ENCODE results near the gene FNTB. TPM values are rescaled to one million over a fixed set of nuclear protein-coding genes. Genes with fewer than 3 reads are reported as not detected.
A peak's percentile ranks its signal among the peaks of the same experiment; 100 is the strongest.

FNTB gene
- total and polyA plus RNA-seq, 9 of the 15 experiments (the other 6 are each of a cell fraction or from before 2014, with no cell fraction given): 6.9 to 23.2 (median 12.2) TPM

GRCh38 chr14:65102441-65103149, 115.9 kb downstream of the FNTB start, which contains the start of gene MAX (continued):
- TF ChIP-seq, protein P1, sequence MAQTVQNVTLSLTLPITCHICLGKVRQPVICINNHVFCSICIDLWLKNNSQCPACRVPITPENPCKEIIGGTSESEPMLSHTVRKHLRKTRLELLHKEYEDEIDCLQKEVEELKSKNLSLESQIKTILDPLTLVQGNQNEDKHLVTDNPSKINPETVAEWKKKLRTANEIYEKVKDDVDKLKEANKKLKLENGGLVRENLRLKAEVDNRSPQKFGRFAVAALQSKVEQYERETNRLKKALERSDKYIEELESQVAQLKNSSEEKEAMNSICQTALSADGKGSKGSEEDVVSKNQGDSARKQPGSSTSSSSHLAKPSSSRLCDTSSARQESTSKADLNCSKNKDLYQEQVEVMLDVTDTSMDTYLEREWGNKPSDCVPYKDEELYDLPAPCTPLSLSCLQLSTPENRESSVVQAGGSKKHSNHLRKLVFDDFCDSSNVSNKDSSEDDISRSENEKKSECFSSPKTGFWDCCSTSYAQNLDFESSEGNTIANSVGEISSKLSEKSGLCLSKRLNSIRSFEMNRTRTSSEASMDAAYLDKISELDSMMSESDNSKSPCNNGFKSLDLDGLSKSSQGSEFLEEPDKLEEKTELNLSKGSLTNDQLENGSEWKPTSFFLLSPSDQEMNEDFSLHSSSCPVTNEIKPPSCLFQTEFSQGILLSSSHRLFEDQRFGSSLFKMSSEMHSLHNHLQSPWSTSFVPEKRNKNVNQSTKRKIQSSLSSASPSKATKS (CRISPR knock-in tag; IDR thresholded peaks at IDR 0.05): no peak
- no peak for TF ChIP-seq ZNF778 (CRISPR knock-in tag; IDR thresholded peaks at IDR 0.05)
- TF ChIP-seq CBFA2T2 (conservative IDR thresholded peaks at IDR 0.05): peak; percentile 79
- TF ChIP-seq ZNF57 (CRISPR knock-in tag; IDR thresholded peaks at IDR 0.05): no peak
- no peak for TF ChIP-seq PKNOX1 (IDR thresholded peaks at IDR 0.05)
- peak; percentile 81 for TF ChIP-seq CREM (IDR thresholded peaks at IDR 0.05; ENCODE audit: low read depth)
- TF ChIP-seq STAG1 (CRISPR knock-in tag; IDR thresholded peaks at IDR 0.05; ENCODE audit: borderline replicate concordance): no peak
- TF ChIP-seq ZNF165 (CRISPR knock-in tag; IDR thresholded peaks at IDR 0.05; ENCODE audit: borderline replicate concordance): no peak
- TF ChIP-seq NFATC3 (IDR thresholded peaks at IDR 0.05): no peak
- no peak for TF ChIP-seq MTA1 (IDR thresholded peaks at IDR 0.05; ENCODE audit: borderline replicate concordance)
- TF ChIP-seq SNAPC5 (CRISPR knock-in tag; IDR thresholded peaks at IDR 0.05): no peak
- no peak for TF ChIP-seq THRAP3 (IDR thresholded peaks at IDR 0.05; ENCODE audit: borderline replicate concordance)
- TF ChIP-seq KDM2B (CRISPR knock-in tag; IDR thresholded peaks at IDR 0.05): no peak
- TF ChIP-seq, protein P2, sequence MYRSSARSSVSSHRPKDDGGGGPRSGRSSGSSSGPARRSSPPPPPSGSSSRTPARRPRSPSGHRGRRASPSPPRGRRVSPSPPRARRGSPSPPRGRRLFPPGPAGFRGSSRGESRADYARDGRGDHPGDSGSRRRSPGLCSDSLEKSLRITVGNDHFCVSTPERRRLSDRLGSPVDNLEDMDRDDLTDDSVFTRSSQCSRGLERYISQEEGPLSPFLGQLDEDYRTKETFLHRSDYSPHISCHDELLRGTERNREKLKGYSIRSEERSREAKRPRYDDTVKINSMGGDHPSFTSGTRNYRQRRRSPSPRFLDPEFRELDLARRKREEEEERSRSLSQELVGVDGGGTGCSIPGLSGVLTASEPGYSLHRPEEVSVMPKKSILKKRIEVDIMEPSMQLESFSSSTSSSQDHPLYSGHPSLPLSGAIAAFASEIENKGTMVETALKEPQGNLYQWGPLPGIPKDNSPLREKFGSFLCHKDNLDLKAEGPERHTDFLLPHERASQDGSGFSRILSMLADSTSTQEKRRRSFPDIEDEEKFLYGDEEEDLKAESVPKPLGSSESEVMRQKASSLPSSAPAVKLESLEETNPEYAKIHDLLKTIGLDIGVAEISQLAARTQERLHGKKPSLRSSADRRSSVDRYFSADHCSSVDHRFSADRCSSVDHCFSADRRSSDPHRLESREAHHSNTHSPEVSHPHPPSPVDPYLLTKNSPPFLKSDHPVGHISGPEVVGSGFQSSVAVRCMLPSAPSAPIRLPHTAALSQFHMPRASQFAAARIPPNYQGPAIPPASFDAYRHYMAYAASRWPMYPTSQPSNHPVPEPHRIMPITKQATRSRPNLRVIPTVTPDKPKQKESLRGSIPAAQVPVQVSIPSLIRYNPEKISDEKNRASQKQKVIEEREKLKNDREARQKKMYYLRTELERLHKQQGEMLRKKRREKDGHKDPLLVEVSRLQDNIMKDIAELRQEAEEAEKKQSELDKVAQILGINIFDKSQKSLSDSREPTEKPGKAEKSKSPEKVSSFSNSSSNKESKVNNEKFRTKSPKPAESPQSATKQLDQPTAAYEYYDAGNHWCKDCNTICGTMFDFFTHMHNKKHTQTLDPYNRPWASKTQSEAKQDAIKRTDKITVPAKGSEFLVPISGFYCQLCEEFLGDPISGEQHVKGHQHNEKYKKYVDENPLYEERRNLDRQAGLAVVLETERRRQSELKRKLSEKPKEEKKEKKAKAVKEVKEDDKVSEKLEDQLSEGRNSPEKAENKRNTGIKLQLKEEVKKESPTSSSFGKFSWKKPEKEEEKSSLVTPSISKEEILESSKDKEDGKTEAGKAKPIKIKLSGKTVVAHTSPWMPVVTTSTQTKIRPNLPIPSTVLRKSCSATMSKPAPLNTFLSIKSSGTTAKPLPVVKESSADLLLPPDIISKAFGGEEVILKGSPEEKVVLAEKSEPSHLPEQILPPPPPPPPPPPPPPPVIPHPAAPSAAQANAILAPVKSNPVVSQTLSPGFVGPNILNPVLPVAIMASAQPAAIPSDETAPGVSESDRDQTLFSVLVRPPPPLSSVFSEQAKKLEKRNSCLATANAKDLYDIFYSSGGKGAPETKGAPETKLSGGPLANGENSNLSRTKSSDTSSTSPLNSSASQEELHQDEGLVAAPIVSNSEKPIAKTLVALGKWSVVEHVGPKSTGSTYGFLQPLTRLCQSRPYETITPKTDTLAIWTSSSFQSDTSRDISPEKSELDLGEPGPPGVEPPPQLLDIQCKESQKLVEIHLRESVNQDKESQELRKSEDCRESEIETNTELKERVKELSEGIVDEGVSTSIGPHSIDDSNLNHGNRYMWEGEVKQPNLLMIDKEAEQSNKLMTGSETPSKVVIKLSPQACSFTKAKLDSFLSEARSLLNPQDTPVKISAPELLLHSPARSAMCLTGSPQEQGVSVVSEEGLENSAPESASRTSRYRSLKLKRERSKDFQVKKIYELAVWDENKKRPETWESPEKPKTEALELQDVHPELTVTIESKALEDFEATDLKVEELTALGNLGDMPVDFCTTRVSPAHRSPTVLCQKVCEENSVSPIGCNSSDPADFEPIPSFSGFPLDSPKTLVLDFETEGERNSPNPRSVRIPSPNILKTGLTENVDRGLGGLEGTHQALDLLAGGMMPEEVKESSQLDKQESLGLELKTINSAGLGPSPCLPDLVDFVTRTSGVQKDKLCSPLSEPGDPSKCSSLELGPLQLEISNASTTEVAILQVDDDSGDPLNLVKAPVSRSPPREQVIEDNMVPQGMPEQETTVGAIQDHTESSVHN (IDR thresholded peaks at IDR 0.05; ENCODE audit: borderline replicate concordance in 1 of 2, low read depth in 1 of 2): no peak
- peak; percentile 66 for TF ChIP-seq EGR1 (conservative IDR thresholded peaks at IDR 0.05)
- no peak for TF ChIP-seq PRPF4 (IDR thresholded peaks at IDR 0.05; ENCODE audit: insufficient read depth, low read depth, low read length, poor library complexity, severe bottlenecking)
- TF ChIP-seq BACH1 (tag; IDR thresholded peaks at IDR 0.05): peak; percentile 42; the same call in 1 of the 2 replicates
- TF ChIP-seq FOXP1 (CRISPR knock-in tag; IDR thresholded peaks at IDR 0.05): no peak

Measured in K562 (cell line).